Stimulated activated naive CD4-positive, alpha-beta T cell (primary cell): ENCODE results near the gene CX3CL1.
"Not testable (repeated sequence)": the region's sequence is repeated elsewhere in the genome, so short reads cannot be mapped to it uniquely, and the experiment has no call there.

Source experiments
- DNase-seq, 6 experiments: peaks; one replicate each; lab custom pipeline; 2025; lab: John Stamatoyannopoulos, UW

The CX3CL1 gene

DNA sequence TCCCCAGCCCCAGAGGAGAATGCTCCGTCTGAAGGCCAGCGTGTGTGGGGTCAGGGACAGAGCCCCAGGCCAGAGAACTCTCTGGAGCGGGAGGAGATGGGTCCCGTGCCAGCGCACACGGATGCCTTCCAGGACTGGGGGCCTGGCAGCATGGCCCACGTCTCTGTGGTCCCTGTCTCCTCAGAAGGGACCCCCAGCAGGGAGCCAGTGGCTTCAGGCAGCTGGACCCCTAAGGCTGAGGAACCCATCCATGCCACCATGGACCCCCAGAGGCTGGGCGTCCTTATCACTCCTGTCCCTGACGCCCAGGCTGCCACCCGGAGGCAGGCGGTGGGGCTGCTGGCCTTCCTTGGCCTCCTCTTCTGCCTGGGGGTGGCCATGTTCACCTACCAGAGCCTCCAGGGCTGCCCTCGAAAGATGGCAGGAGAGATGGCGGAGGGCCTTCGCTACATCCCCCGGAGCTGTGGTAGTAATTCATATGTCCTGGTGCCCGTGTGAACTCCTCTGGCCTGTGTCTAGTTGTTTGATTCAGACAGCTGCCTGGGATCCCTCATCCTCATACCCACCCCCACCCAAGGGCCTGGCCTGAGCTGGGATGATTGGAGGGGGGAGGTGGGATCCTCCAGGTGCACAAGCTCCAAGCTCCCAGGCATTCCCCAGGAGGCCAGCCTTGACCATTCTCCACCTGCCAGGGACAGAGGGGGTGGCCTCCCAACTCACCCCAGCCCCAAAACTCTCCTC, 10.4 kb downstream of the CX3CL1 start:
- DNase-seq, result no peak

DNA sequence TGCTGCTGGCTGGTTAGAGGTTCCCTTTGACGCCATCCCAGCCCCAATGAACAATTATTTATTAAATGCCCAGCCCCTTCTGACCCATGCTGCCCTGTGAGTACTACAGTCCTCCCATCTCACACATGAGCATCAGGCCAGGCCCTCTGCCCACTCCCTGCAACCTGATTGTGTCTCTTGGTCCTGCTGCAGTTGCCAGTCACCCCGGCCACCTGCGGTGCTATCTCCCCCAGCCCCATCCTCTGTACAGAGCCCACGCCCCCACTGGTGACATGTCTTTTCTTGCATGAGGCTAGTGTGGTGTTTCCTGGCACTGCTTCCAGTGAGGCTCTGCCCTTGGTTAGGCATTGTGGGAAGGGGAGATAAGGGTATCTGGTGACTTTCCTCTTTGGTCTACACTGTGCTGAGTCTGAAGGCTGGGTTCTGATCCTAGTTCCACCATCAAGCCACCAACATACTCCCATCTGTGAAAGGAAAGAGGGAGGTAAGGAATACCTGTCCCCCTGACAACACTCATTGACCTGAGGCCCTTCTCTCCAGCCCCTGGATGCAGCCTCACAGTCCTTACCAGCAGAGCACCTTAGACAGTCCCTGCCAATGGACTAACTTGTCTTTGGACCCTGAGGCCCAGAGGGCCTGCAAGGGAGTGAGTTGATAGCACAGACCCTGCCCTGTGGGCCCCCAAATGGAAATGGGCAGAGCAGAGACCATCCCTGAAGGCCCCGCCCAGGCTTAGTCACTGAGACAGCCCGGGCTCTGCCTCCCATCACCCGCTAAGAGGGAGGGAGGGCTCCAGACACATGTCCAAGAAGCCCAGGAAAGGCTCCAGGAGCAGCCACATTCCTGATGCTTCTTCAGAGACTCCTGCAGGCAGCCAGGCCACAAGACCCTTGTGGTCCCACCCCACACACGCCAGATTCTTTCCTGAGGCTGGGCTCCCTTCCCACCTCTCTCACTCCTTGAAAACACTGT, 11.3 kb downstream of the CX3CL1 start:
- DNase-seq, result no peak

DNA sequence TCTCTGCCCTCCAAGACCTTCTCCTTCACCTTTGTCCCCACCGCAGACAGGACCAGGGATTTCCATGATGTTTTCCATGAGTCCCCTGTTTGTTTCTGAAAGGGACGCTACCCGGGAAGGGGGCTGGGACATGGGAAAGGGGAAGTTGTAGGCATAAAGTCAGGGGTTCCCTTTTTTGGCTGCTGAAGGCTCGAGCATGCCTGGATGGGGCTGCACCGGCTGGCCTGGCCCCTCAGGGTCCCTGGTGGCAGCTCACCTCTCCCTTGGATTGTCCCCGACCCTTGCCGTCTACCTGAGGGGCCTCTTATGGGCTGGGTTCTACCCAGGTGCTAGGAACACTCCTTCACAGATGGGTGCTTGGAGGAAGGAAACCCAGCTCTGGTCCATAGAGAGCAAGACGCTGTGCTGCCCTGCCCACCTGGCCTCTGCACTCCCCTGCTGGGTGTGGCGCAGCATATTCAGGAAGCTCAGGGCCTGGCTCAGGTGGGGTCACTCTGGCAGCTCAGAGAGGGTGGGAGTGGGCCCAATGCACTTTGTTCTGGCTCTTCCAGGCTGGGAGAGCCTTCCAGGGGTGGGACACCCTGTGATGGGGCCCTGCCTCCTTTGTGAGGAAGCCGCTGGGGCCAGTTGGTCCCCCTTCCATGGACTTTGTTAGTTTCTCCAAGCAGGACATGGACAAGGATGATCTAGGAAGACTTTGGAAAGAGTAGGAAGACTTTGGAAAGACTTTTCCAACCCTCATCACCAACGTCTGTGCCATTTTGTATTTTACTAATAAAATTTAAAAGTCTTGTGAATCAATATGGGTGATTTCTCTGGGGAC, 12.2 kb downstream of the CX3CL1 start:
- DNase-seq, result no peak

DNA sequence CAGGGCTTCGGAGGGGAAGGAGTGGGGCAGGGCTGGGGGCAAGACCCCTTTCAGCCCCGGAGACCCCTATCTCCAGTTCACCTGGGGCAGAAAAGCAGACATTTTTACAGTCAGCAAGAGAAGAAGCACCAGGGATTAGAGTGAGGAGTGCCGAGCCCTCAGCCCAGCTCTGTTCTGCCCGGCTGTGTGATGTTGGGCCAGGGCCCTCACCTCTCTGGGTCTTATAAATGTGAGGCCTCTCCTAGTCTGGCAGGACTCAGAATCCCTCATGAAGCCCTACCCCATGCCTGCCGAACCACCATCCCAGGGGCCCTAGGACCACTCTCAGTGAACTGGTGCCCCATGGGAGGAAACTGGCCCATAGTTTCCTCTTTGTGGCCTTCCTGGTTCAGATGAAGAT, 12.8 kb downstream of the CX3CL1 start:
- DNase-seq, result no peak

DNA sequence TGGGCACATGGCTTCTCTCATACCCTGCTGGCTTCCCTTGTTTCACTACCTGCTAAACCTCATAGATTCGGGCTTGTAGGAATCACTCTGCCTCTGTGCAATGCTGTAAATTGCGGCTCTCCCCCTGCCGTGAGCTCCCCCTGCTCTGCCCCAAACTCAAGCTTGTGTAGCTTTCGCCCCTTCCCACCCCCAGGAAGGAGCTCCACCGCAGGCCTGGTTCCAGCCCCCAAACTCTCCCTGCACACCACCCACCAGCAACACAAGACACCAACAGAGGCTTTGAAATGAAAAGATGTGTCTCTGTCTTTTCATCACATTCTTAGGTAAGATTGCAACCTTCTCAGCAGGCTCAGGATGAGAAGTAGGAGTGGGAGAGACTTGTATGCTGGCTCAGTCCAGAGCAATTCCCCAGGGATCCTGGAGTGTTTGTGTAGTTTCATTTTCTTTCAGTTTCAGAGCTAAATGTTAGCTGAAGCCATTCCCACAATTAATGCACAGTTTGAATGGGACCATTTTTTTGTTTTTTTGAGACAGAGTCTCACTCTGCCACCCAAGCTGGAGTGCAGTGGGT, 14.2 kb downstream of the CX3CL1 start:
- DNase-seq, result no peak

DNA sequence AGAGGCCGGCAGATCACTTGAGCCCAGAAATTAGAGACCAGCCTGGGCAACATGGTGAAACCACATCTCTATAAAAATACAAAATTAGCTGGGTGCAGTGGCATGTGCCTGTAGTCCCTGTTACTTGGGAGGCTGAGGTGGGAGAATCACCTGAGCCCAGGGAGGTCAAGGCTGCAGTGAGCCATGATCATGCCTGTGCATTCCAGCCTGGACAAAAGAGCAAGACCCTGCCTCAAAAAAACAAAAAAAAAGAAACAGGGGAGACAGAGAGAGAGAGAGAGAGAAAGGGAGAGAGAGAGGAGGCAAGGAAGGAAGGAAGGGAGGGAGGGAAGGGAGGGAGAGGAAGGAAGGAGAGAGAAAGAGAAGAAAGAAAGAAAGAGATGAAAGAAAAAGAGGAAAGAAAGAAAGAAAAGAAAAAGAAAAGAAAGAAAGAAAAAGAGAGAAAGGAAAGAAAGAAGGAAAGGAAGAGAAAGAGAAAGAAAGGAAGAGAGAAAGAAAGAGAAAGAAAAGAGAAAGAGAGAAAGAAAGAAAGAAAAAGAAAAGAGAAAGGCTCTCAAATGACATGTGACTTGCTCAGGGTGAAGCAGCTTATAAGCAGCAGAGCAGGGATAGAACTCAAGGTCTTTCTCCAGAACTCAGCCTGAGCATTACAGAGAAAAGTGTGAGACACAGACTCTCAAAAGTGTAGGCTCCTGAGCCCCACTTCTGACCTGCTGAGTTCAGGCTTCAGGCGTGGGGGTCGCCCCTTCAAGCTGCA, 15.5 kb downstream of the CX3CL1 start:
- no peak for DNase-seq

DNA sequence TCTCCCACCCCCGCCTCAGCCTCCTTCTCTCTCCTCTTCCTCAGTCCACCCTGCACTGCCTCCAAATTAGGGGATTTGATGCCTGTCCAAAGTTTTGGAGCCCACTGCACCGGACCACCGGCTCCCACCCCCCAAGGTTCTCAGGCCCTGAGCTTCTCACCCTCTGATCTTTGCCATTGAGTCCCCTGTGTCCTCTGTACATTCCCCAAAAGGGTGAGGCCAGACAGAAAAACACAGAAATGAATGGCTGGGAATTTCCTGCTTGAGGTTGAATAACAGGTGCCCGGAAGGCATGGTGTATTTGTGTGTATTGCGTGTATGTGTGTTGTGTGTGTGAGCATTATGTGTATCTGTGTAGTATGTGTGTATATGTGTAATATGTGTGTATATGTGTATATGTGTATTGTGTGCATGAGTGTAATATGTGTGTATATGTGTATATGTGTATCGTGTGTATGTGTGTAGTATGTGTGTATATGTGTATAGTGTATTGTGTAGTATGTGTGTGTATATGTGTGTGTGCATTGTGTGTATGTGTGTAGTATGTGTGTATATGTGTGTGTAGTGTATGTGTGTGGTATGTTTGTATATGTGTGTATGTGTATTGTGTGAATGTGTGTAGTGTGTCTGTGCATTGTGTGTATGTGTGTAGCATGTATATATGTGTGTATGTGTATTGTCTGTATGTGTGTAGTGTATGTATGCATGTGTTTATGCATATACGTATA, 16.2 kb downstream of the CX3CL1 start:
- no peak for DNase-seq

DNA sequence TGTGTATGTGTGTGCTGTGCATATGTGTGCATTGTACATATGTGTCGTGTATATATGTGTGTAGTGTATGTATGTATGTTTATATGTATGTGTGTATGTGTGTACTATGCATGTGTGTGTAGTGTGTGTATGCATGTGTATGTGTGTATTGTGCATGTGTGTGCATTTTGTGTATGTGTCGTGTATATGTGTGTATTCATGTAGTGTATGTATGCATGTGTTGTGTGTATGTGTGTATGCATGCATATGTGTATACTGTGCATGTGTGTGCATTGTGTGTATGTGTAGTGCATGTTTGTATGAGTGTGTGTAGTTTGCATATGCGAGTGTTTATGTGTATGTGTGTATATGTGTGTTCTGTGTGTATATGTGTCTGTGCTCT, 16.8 kb downstream of the CX3CL1 start:
- no peak for DNase-seq

DNA sequence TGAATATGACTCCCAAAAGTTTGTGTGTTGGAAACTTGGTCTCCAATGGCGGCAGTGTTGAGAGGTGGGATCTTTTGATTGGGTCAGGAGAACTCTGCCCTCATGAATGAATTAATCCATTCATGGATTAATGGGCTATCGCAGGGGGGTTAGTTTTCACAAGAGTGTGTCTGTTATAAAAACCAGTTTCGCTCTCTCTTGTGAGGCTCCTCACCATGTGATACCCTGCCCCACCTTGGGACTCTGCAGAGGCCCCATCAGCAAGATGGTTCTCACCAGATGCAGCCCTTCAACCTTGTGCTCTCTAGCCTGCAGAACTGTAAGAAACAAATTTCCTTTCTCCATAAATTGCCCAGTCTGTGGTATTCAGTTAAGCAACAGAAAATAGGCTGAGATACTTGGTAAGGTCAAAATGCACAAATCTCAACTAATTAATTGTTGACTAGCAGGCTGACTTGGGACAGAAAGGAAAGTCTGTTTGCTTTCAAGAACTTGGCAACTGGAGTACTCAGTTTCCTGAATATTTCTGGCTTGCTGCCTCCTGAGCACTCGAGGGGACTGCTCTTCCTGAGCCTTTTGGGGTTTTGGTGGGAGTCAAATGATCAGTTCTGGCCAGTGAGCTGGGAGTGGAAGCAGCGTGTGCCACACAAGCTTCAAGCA, 18.5 kb downstream of the CX3CL1 start:
- peak in 1 of 6 experiments; percentile 2 for DNase-seq

DNA sequence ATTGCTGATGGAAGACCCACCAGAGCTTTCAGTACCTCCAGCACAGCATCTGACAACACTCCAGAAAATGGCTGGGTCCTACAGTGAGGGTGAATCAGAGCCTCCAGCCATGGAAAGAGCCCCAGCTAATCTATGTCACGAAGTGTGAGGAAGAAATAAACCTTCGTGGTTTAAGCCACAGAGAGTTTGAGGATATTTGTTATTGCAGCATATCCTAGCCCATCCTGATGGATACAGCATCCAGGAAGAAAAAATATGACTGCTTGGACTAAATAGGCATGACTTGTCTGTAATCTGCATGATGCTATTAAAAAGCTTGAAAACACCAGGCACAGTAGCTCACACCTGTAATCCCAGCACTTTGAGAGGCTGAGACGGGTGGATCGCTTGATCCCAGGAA, 19.0 kb downstream of the CX3CL1 start:
- no peak for DNase-seq

DNA sequence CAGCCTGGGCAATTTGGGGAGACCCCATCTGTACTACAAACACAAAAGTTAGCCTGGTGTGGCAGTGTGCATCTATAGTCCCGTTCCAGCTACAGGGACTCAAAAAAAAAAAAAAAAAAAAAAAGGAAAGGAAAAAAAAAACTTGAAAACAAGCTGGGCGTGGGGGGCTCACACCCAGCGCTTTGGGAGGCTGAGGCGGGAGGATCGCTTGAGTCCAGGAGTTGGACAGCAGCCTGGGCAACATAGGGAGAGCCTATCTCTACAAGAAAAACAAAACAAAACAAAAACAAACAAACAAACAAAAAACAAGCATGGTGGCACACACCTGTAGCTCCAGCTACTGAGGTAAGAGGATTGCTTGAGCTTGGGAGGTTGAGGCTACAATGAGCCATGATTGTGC, 19.4 kb downstream of the CX3CL1 start:
- DNase-seq, result no peak

DNA sequence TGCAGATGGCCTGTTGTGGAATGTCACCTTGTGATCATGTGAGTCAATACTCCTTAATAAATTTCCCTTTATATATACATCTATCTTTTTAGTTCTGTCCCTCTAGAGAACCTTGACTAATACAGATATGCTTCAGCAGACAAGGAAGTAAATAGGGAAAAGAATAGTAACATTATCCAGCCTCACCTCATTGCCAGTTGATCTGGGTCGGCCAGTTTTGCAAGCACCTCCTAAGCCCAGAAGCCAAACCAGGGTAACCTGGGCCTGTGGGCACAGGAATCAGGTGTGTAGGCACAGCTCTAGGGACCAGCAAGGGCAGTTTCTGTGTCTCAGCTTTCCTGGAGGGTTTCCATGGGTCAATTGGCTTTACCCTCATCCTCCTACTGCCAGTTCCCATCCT, 20.4 kb downstream of the CX3CL1 start:
- no peak for DNase-seq

DNA sequence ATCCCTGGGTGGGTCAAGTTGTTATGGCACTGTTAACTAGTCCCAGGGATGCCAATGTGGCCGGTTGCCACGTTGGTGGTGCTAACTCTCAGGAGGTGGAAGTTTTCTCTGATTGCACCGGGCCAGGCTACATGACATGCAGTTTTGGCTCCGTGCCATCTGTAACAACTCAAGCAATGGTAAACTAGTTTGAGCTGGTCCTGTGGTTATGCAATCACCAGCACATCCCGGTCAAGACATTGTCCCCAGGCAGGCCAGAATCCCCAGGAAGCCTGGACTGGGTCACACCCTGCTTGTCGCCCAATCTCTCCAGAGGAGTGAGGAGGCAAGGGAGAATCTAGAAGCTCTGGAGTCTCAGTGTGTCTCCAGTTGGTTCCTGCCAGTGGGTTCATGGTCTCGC, 22.2 kb downstream of the CX3CL1 start:
- DNase-seq, result no peak

DNA sequence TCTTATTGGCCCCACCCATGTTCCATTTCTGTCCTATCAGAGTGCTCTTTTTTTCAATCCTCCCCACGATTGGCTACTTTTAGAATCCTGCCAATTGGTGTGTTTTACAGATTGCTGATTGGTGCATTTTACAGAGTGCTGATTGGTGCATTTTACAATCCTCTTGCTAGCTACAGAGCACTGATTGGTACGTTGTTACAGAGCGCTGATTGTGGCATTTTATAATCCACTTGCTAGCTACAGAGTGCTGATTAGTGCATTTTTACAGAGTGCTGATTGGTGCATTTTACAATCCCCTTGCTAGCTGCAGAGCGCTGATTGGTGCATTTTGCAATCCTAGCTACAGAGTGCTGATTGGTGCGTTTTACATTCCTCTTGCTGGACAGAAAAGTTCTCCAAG, 22.7 kb downstream of the CX3CL1 start:
- DNase-seq, result no peak

DNA sequence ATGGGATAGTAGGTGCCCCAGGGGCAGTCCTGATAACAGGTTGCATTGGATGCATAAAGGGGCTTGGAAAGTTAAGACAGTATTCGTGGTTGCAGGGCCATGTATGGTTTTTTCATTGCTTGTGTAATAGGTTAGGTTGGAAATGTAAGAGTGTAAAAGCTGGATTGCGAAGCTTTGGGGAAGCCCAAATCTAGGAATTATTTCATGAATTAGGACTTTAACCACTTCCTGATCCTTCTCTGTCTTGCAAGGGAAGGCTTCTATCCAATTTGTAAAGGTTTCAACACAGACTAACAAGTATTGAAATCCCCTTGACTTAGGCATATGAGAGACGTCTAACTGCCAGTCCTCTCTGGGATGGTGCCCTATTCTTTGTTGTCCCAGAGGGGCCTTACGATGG, 24.5 kb downstream of the CX3CL1 start:
- DNase-seq, result no peak

DNA sequence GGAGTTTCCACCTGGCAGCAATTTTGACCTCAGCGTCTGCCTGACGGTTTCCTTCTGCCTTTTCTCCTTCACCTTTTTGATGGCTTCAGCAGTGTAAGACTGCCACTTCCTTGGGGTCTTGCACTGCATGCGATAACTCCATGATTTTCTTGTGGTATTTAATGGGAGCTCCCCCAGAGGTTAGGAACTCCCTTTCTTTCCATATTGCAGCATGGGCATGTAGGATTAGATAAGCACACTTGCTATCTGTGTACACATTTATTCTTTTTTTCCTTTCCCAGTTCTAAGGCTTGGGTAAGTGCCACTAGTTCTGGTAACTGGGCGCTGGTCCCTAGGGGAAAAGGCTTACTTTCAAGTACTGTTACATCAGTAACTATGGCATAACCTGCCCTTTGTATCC, 25.2 kb downstream of the CX3CL1 start:
- DNase-seq, result not testable (repeated sequence)

DNA sequence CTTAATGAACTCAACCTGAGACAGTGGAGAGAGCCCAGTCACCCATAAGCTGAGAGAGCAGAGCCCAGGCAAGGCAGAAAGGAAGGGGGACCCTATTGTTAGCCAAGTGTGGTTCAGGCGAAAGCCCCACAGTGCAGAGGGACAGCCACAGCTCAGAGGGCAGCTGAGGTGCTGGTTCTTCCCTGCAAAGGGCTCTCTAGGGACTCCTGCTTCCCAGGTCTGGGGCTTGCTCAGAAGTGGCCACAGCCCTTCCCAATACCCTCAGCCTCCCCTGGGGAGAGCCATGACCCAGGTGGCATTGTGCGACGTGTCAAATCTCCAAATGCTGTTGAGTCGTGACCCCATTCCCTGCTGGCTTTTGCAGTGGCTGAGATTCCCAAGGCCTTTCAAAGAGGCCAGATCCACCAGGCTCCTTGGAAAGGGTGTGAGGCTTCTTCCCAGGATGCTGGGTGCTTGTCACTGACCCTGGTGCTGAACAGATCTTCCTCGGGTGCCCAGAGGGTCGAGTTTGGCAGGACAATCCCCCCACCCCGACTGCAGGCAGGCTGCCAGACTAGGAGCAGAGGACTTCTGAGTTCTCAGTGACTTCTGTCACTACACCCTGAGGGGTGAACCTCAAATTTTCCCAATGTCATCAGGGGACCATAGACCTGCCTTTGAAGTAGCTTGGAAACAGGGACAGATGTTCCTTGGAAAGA, 29.8 kb downstream of the CX3CL1 start:
- DNase-seq, result no peak

DNA sequence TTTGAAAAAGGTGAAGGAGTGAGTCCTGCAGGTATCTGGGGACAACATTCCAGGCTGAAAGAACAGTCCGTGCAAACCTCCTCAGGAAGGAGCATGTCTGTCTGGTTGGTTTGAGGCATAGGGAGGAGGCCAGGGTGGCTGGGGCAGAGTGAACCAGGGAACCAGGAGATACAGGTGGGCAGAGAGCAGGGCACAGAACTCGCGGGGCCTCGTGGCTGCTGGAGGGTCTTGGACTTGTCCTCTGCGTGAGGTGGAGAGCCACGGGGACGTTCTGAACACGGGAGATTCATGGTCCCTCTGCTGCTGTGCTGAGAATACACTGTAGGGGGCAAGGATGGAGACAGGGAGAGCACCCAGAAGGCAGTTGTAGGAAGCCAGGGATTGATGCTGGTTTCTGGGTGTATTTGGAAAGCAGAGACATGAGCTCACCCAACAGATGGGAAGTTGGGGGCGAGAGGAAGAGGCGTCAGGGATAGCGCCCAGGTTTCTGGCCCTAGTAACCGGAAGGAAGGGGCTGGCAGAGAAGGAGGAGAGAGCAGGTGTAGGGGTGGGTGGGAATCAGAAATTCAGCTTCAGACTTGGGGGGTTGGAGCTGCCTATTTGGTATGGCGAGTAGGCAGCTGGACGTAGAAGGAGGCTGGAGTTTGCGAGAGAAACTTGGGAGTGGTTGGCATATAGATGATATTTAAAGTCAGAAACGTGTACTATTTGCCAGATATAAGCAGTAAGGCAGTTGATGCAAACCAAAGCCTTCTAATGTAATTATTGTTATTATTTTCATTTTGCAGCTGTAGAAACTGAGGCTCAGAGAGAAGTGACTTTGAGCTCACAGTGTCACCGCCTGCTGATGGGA, 31.9 kb downstream of the CX3CL1 start, which contains the start of gene CCL17:
Gene CCL17, plus strand, starts transcription at position 803 of the 853 bp plus-strand sequence. CDS start 9,166 bp downstream, outside the sequence.
- no peak for DNase-seq
